ENCODE data around the gene TSSK3.

- no peak for TF ChIP-seq MAX (IDR thresholded peaks at IDR 0.05)
- no peak for TF ChIP-seq SIX5 (IDR thresholded peaks at IDR 0.05; ENCODE audit: low read depth, low read length)
- no peak for TF ChIP-seq POLR2A (IDR thresholded peaks at IDR 0.05; ENCODE audit: control extremely low read depth in 1 of 2, low read depth in 2 of 2, low read length in 2 of 2)
- TF ChIP-seq ATF2 (IDR thresholded peaks at IDR 0.05; ENCODE audit: low read length) = no peak
- TF ChIP-seq KDM1A (IDR thresholded peaks at IDR 0.05; ENCODE audit: borderline replicate concordance, low read length) = no peak
- TF ChIP-seq TCF12 (IDR thresholded peaks at IDR 0.05; ENCODE audit: low read depth, low read length) = no peak
- no peak for TF ChIP-seq EZH2 (IDR thresholded peaks at IDR 0.05; ENCODE audit: low read depth, low read length, severe bottlenecking)
- TF ChIP-seq CTCF (IDR thresholded peaks at IDR 0.05; ENCODE audit: control extremely low read depth in 1 of 3, insufficient read depth in 1 of 3, low read depth in 1 of 3, low read length in 3 of 3) = no peak
- no peak for TF ChIP-seq SP2 (IDR thresholded peaks at IDR 0.05; ENCODE audit: low read length)
- TF ChIP-seq SRF (IDR thresholded peaks at IDR 0.05; ENCODE audit: low read depth, low read length) = no peak
- TF ChIP-seq MAFK (IDR thresholded peaks at IDR 0.05; ENCODE audit: low read depth, low read length) = no peak
- no peak for TF ChIP-seq FOSL1 (IDR thresholded peaks at IDR 0.05; ENCODE audit: insufficient read depth, low read depth, low read length)
- TF ChIP-seq ZNF274 (IDR thresholded peaks at IDR 0.05; ENCODE audit: borderline replicate concordance, extremely low read depth, low read length) = no peak
Measured at GRCh38 chr1:32357614-32358013, 4.7 kb upstream of the TSSK3 start.

Data from H1 (cell line).